Subcutaneous abdominal adipose tissue (tissue), 5 donors: Measurements from ENCODE around the gene CTNNBL1.

Experiments used
- H3K27ac ChIP-seq: one replicate; pipeline ENCODE4 v1.7.0; 2013; ENCODE audit warnings: low read depth, mild to moderate bottlenecking, inconsistent platforms, low read length, moderate library complexity
- H3K27me3 ChIP-seq, 5 donors: one replicate each; pipeline ENCODE4 v1.7.0; 2013; ENCODE audit warnings: low read length in 5 of 5, inconsistent platforms in 1 of 5; ENCODE audit not compliant: control insufficient read depth in 5 of 5, insufficient read depth in 4 of 5
- H3K36me3 ChIP-seq, 5 donors: one replicate each; pipeline ENCODE4 v1.7.0; 2013; ENCODE audit warnings: low read length in 5 of 5; ENCODE audit not compliant: control insufficient read depth in 5 of 5, insufficient read depth in 5 of 5
- H3K4me1 ChIP-seq, 5 donors: one replicate each; pipeline ENCODE4 v1.7.0; 2013; ENCODE audit warnings: low read length in 5 of 5, mild to moderate bottlenecking in 3 of 5, moderate library complexity in 1 of 5; ENCODE audit not compliant: control insufficient read depth in 5 of 5, insufficient read depth in 5 of 5
- H3K4me3 ChIP-seq, 5 donors: one replicate each; pipeline ENCODE4 v1.7.0; 2013; ENCODE audit warnings: low read length in 5 of 5, low read depth in 1 of 5
- H3K9ac ChIP-seq, 5 donors: one replicate each; pipeline ENCODE4 v1.7.0; 2013; ENCODE audit warnings: low read length in 5 of 5, mild to moderate bottlenecking in 4 of 5, moderate library complexity in 3 of 5
- H3K9me3 ChIP-seq, 5 donors: one replicate each; pipeline ENCODE4 v1.7.0; 2013; ENCODE audit warnings: low read length in 5 of 5; ENCODE audit not compliant: control insufficient read depth in 5 of 5
- donor health status: healthy.
- donor health status: healthy.
- donor health status: healthy.
- donor health status: healthy.
- donor health status: healthy.

Gene CTNNBL1

GRCh38 chr20:37867289-37868195 is 173.7 kb downstream of the CTNNBL1 start:
- H3K9ac ChIP-seq = no peak overlapping the region
- no peak overlapping the region for H3K27ac ChIP-seq
- H3K9me3 ChIP-seq = no peaks in the 10 kb centered on the region
- no peaks in the 10 kb centered on the region for H3K27me3 ChIP-seq
- H3K36me3 ChIP-seq = peaks cover 0 to 80% (median 50%) of the 10 kb centered on the region in 5 donors
- H3K4me3 ChIP-seq = no peak overlapping the region
- no peaks in the 10 kb centered on the region for H3K4me1 ChIP-seq

- Histone ChIP-seq H3K27me3 (no peaks in the 10 kb centered on the region), H3K4me3 (no peak overlapping the region), H3K36me3 (peaks cover 0 to 78% (median 51%) of the 10 kb centered on the region in 5 donors), H3K4me1 (no peaks in the 10 kb centered on the region), H3K27ac (no peak overlapping the region), H3K9ac (no peak overlapping the region), H3K9me3 (no peaks in the 10 kb centered on the region)
Observed at GRCh38 chr20:37868851-37869333, 175.1 kb downstream of the CTNNBL1 start.

- Histone ChIP-seq H3K9ac (no peak overlapping the region), H3K36me3 (peaks cover 0 to 81% (median 55%) of the 10 kb centered on the region in 5 donors), H3K9me3 (no peaks in the 10 kb centered on the region), H3K4me3 (no peak overlapping the region), H3K4me1 (no peaks in the 10 kb centered on the region), H3K27ac (no peak overlapping the region), H3K27me3 (no peaks in the 10 kb centered on the region)
Observed at GRCh38 chr20:37869334-37869861, 175.6 kb downstream of the CTNNBL1 start.

- Histone ChIP-seq H3K4me3 (no peak overlapping the region), H3K4me1 (no peaks in the 10 kb centered on the region), H3K36me3 (peaks cover 0 to 77% (median 51%) of the 10 kb centered on the region in 5 donors)
Observed at GRCh38 chr20:37870294-37870693, 176.5 kb downstream of the CTNNBL1 start.

GRCh38 chr20:37871751-37872150 is 177.9 kb downstream of the CTNNBL1 start:
- Histone ChIP-seq H3K4me3 (no peak overlapping the region), H3K4me1 (no peaks in the 10 kb centered on the region), H3K9ac (no peak overlapping the region), H3K36me3 (peaks cover 0 to 70% (median 47%) of the 10 kb centered on the region in 5 donors), H3K9me3 (no peaks in the 10 kb centered on the region), H3K27me3 (no peaks in the 10 kb centered on the region), H3K27ac (no peak overlapping the region)

More at GRCh38 chr20:37870294-37870693, 176.5 kb downstream of the CTNNBL1 start:
- Histone ChIP-seq H3K9me3 (no peaks in the 10 kb centered on the region), H3K27me3 (no peaks in the 10 kb centered on the region), H3K27ac (no peak overlapping the region), H3K9ac (no peak overlapping the region)

- peaks cover 0 to 70% (median 47%) of the 10 kb centered on the region in 5 donors for H3K36me3 ChIP-seq
- H3K27ac ChIP-seq = no peak overlapping the region
- H3K9me3 ChIP-seq = no peaks in the 10 kb centered on the region
Observed at GRCh38 chr20:37872161-37872560, 178.3 kb downstream of the CTNNBL1 start.

GRCh38 chr20:37873884-37874283 is 180.1 kb downstream of the CTNNBL1 start:
- Histone ChIP-seq H3K9ac (no peak overlapping the region), H3K27me3 (peaks cover 0 to 3% (median 3%) of the 10 kb centered on the region in 5 donors), H3K36me3 (peaks cover 0 to 57% (median 43%) of the 10 kb centered on the region in 5 donors), H3K9me3 (no peaks in the 10 kb centered on the region), H3K27ac (no peak overlapping the region), H3K4me1 (peaks cover 0 to 5% (median 0%) of the 10 kb centered on the region in 5 donors), H3K4me3 (no peak overlapping the region)

More at GRCh38 chr20:37872161-37872560, 178.3 kb downstream of the CTNNBL1 start:
- Histone ChIP-seq H3K4me1 (no peaks in the 10 kb centered on the region), H3K27me3 (peaks cover 0 to under 1% (median 0%) of the 10 kb centered on the region in 5 donors), H3K4me3 (no peak overlapping the region), H3K9ac (no peak overlapping the region)

GRCh38 chr20:37875460-37876175 is 181.8 kb downstream of the CTNNBL1 start:
- H3K4me3 ChIP-seq = no peak overlapping the region
- H3K27ac ChIP-seq = no peak overlapping the region
- H3K9ac ChIP-seq = no peak overlapping the region
- peaks cover 0 to 6% (median 0%) of the 10 kb centered on the region in 5 donors for H3K4me1 ChIP-seq
- H3K36me3 ChIP-seq = peaks cover 0 to 46% (median 31%) of the 10 kb centered on the region in 5 donors
- peaks cover 0 to 3% (median 3%) of the 10 kb centered on the region in 5 donors for H3K27me3 ChIP-seq
- H3K9me3 ChIP-seq = no peaks in the 10 kb centered on the region

- H3K36me3 ChIP-seq = peaks cover 0 to 33% (median 23%) of the 10 kb centered on the region in 5 donors
- H3K9me3 ChIP-seq = no peaks in the 10 kb centered on the region
- peaks cover 0 to 14% (median 5%) of the 10 kb centered on the region in 5 donors for H3K27me3 ChIP-seq
- H3K9ac ChIP-seq = no peak overlapping the region
- peaks cover 0 to 11% (median 4%) of the 10 kb centered on the region in 5 donors for H3K4me1 ChIP-seq
- H3K27ac ChIP-seq = no peak overlapping the region
- H3K4me3 ChIP-seq = no peak overlapping the region
Observed at GRCh38 chr20:37876863-37877262, 183.0 kb downstream of the CTNNBL1 start.
